ENCODE results near the gene PLD2.

Gene PLD2

GRCh38 chr17:4806777-4807604 is at the start of gene PLD2:
PLD2 (plus strand) TSS chr17:4807152; CDS start chr17:4807773, 621 bp downstream.
- DNase-seq, result peak; percentile 73

GRCh38 chr17:4759776-4760236 is 47.1 kb upstream of the PLD2 start:
- DNase-seq, result no peak

- no peak for DNase-seq
Observed at GRCh38 chr17:4764595-4764994, 42.4 kb upstream of the PLD2 start.

- DNase-seq, result no peak
Observed at GRCh38 chr17:4766201-4766600, 40.8 kb upstream of the PLD2 start.

GRCh38 chr17:4766723-4767122 is 40.2 kb upstream of the PLD2 start:
- DNase-seq, result no peak

GRCh38 chr17:4768298-4768697 is 38.7 kb upstream of the PLD2 start:
- no peak for DNase-seq

- DNase-seq, result peak; percentile 15
Observed at GRCh38 chr17:4769628-4770027, 37.3 kb upstream of the PLD2 start.

GRCh38 chr17:4771519-4772234 is 35.3 kb upstream of the PLD2 start, which contains the start of gene TM4SF5:
TM4SF5 (plus strand) TSS chr17:4771886; CDS start chr17:4771923, 37 bp downstream.
- DNase-seq, result no peak

- no peak for DNase-seq
Observed at GRCh38 chr17:4772235-4772613, 34.7 kb upstream of the PLD2 start.

GRCh38 chr17:4777969-4778760 is 28.8 kb upstream of the PLD2 start:
- no peak for DNase-seq

GRCh38 chr17:4780325-4780955 is 26.5 kb upstream of the PLD2 start:
- DNase-seq, result no peak

- DNase-seq, result no peak
Observed at GRCh38 chr17:4782652-4783051, 24.3 kb upstream of the PLD2 start.

- DNase-seq, result no peak
Observed at GRCh38 chr17:4785311-4786105, 21.4 kb upstream of the PLD2 start.

- DNase-seq, result peak; percentile 19
Observed at GRCh38 chr17:4786106-4786511, 20.8 kb upstream of the PLD2 start, which contains the start of gene VMO1. VMO1 (minus strand) TSS chr17:4786364; CDS start chr17:4786352, 12 bp downstream.

- DNase-seq, result no peak
Observed at GRCh38 chr17:4786516-4786915, 20.4 kb upstream of the PLD2 start.

GRCh38 chr17:4788159-4788806 is 18.7 kb upstream of the PLD2 start:
- no peak for DNase-seq

GRCh38 chr17:4788807-4789700 is 17.9 kb upstream of the PLD2 start, which contains the start of gene GLTPD2:
GLTPD2 (plus strand) TSS chr17:4788964; CDS start chr17:4789012, 48 bp downstream.
- DNase-seq, result no peak

- no peak for DNase-seq
Observed at GRCh38 chr17:4789701-4789950, 17.3 kb upstream of the PLD2 start.

GRCh38 chr17:4789951-4790704 is 16.8 kb upstream of the PLD2 start:
- DNase-seq, result peak; percentile 86

- DNase-seq, result no peak
Observed at GRCh38 chr17:4790705-4791088, 16.3 kb upstream of the PLD2 start.
